OCI-LY7 (cell line): Measurements from ENCODE around the gene LYSMD4. TPM values are rescaled to one million over a fixed set of nuclear protein-coding genes. Genes with fewer than 3 reads are reported as not detected.

Experiments
- BruUV-seq: library from RNA; stranded (reverse); fragments of 400-500 nt; replicated peaks from 2 replicates; lab custom pipeline; 2021; lab: Mats Ljungman, UMichigan
- CTCF ChIA-PET: fragments of 300-600 bp; sonication (Branson Sonifier 250); formaldehyde crosslinking; loops from one replicate; lab custom pipeline; 2022; ENCODE audit warnings: antibody characterized with exemption; ENCODE audit not compliant: unreplicated experiment; lab: Charles Lee
- POLR2A ChIA-PET: fragments of 300-600 bp; sonication (Branson Sonifier 250); formaldehyde crosslinking; loops from one replicate; lab custom pipeline; 2022; ENCODE audit warnings: antibody characterized with exemption; lab: Charles Lee
- DNase-seq: peaks from one replicate; pipeline ENCODE4 v3.0.0-alpha.2; 2015; ENCODE audit warnings: low spot score
- H2AFZ ChIP-seq: fragments of 200-600 bp; sonication (generic), shearing (Covaris generic); 2 replicates; pipeline ENCODE4 v1.6.1; 2014; ENCODE audit warnings: mild to moderate bottlenecking, antibody characterized with exemption, low read length, moderate library complexity
- H3K27ac ChIP-seq: fragments of 200-600 bp; sonication (generic); 2 replicates; pipeline ENCODE4 v1.5.1; 2014; ENCODE audit warnings: mixed run types, low read depth, mild to moderate bottlenecking, moderate library complexity, low read length, inconsistent platforms; ENCODE audit not compliant: poor library complexity, severe bottlenecking
- H3K36me3 ChIP-seq: fragments of 200-600 bp; sonication (generic); 2 replicates; pipeline ENCODE4 v1.6.1; 2014; ENCODE audit warnings: mild to moderate bottlenecking, antibody characterized with exemption, low read length, moderate library complexity, mixed read lengths; ENCODE audit not compliant: insufficient read depth
- H3K4me1 ChIP-seq: fragments of 200-600 bp; sonication (generic); 2 replicates; pipeline ENCODE4 v1.5.1; 2014; ENCODE audit warnings: mild to moderate bottlenecking, low read length; ENCODE audit not compliant: insufficient read depth, poor library complexity, severe bottlenecking
- H3K4me2 ChIP-seq: fragments of 200-600 bp; sonication (generic); 2 replicates; pipeline ENCODE4 v1.6.1; 2014; ENCODE audit warnings: mild to moderate bottlenecking, low read length
- H3K4me3 ChIP-seq: fragments of 200-600 bp; sonication (generic); 2 replicates; pipeline ENCODE4 v1.5.1; 2014; ENCODE audit warnings: mild to moderate bottlenecking, low read depth, low read length; ENCODE audit not compliant: poor library complexity, severe bottlenecking
- H3K79me2 ChIP-seq: fragments of 200-600 bp; sonication (generic); 2 replicates; pipeline ENCODE4 v1.6.1; 2016; ENCODE audit warnings: low read depth, mild to moderate bottlenecking, low read length, moderate library complexity, mixed read lengths; ENCODE audit not compliant: insufficient read depth
- H3K9me2 ChIP-seq: fragments of 200-600 bp; sonication (generic); 2 replicates; pipeline ENCODE4 v1.6.1; 2016; ENCODE audit warnings: mild to moderate bottlenecking, low read length, mixed read lengths; ENCODE audit not compliant: insufficient read depth
- H3K9me3 ChIP-seq: fragments of 200-600 bp; sonication (generic); 2 replicates; pipeline ENCODE4 v1.6.1; 2014; ENCODE audit warnings: mild to moderate bottlenecking, mixed run types, low read length, mixed read lengths
- H4K20me1 ChIP-seq: fragments of 200-600 bp; sonication (generic); 2 replicates; pipeline ENCODE4 v1.6.1; 2014; ENCODE audit warnings: mild to moderate bottlenecking, antibody characterized with exemption, low read length, moderate library complexity, mixed read lengths; ENCODE audit not compliant: insufficient read depth
- EZH2phosphoT487 ChIP-seq: fragments of 200-600 bp; sonication (generic); IDR thresholded peaks from 2 replicates; pipeline ENCODE4 v1.6.1; 2018; ENCODE audit warnings: low read depth, borderline replicate concordance, mild to moderate bottlenecking, mixed run types, antibody characterized with exemption, low read length, moderate library complexity, mixed read lengths
- intact Hi-C: fragments of 100-400 bp; cut with micrococcal nuclease; formaldehyde crosslinking; loops from one replicate; pipeline ENCODE4 v1.10.0; 2022; ENCODE audit not compliant: unreplicated experiment
- total RNA-seq, 2 experiments: library from RNA; depleted of rRNA in 1 of 2; stranded (reverse); fragments of >200 nt in 1 of 2; shearing (Covaris generic) in 1 of 2; gene quantifications; 2 replicates each; pipeline ENCODE4 v1.2.3, GENCODE V29; 2014 to 2022
- TF ChIP-seq, protein P1 (sequence below): fragments of 200-600 bp; sonication (generic); conservative IDR thresholded peaks from 2 replicates; pipeline ENCODE4 v1.5.1; 2014; ENCODE audit warnings: mild to moderate bottlenecking, antibody characterized with exemption, low read length, moderate library complexity, mixed read lengths

The LYSMD4 gene
- total RNA-seq, 2 experiments from 2014 or later: 6.5 to 7.7 TPM

GRCh38 chr15:99726333-99726732 lies 6.9 kb downstream of the LYSMD4 start:
- CTCF ChIA-PET: no interaction called here
- Histone ChIP-seq H3K4me2 (no peak overlapping the region), H3K27ac (no peak overlapping the region), H3K4me1 (peaks cover under 1% of the 10 kb centered on the region), H2AFZ (no peak overlapping the region), H3K36me3 (no peaks in the 10 kb centered on the region), H3K4me3 (no peak overlapping the region), H4K20me1 (no peaks in the 10 kb centered on the region), H3K9me3 (no peaks in the 10 kb centered on the region), H3K9me2 (no peaks in the 10 kb centered on the region), H3K79me2 (no peaks in the 10 kb centered on the region)
- POLR2A ChIA-PET: interaction anchor here (1.5 kb wide), 1 partner anchor 472 kb away, joined by 4 read pairs; no protein-coding TSS in a partner anchor
- intact Hi-C loops: no loop called here
- TF ChIP-seq EZH2phosphoT487: no peak
- TF ChIP-seq, protein P1, sequence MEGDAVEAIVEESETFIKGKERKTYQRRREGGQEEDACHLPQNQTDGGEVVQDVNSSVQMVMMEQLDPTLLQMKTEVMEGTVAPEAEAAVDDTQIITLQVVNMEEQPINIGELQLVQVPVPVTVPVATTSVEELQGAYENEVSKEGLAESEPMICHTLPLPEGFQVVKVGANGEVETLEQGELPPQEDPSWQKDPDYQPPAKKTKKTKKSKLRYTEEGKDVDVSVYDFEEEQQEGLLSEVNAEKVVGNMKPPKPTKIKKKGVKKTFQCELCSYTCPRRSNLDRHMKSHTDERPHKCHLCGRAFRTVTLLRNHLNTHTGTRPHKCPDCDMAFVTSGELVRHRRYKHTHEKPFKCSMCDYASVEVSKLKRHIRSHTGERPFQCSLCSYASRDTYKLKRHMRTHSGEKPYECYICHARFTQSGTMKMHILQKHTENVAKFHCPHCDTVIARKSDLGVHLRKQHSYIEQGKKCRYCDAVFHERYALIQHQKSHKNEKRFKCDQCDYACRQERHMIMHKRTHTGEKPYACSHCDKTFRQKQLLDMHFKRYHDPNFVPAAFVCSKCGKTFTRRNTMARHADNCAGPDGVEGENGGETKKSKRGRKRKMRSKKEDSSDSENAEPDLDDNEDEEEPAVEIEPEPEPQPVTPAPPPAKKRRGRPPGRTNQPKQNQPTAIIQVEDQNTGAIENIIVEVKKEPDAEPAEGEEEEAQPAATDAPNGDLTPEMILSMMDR: no peak
- no TSS peak for BruUV-seq
- no peak for DNase-seq

DNA sequence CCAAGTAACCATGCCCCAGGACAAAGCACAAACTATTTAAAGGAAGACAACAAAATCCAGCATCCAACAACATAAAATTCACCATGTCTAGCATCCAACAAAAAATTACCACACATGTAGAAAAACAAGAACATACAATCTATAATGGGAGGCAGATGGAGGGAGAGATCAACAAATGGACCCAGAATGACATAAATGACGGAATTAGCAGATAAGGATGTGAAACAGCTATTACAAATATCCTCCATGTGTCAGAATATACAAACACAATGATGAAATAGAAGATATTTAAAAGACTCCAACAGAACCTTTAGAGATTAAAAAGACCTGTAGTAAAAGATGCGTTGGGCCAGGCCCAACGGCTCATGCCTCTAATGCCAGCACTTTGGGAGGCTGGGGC lies 10.8 kb downstream of the LYSMD4 start:
- Histone ChIP-seq H3K4me2 (no peak overlapping the region), H3K9me3 (no peaks in the 10 kb centered on the region), H3K4me3 (no peak overlapping the region), H4K20me1 (no peaks in the 10 kb centered on the region), H2AFZ (no peak overlapping the region), H3K4me1 (peaks cover 13% of the 10 kb centered on the region), H3K36me3 (no peaks in the 10 kb centered on the region), H3K27ac (no peak overlapping the region), H3K9me2 (no peaks in the 10 kb centered on the region), H3K79me2 (no peaks in the 10 kb centered on the region)
- POLR2A ChIA-PET: interaction anchor here (1.0 kb wide), 1 partner anchor 11 kb away, joined by 3 read pairs; the partner anchor contains the start of gene LYSMD4
- no TSS peak for BruUV-seq
- CTCF ChIA-PET: no interaction called here
- intact Hi-C loops: no loop called here
- no peak for TF ChIP-seq EZH2phosphoT487
- TF ChIP-seq, protein P1: no peak
- no peak for DNase-seq

DNA sequence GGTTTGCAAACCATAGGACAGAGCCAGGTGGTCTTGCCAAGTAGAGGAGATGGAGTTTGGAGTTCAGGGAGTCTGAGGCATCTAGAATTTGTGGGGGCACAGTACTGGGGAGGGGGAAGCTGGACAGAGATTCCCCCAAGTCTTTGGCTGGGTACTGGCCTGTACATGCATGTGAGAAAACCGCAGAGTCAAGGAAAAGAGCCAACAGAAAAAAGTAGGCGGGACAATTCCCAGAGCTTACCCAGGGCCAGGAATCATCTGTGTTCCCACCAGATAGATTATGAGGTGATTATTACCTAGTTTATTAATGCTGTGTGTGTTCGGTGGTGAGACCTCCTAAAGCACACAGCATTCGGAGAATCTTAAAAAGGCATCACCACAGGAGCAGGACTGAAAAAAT lies 11.3 kb downstream of the LYSMD4 start:
- H2AFZ ChIP-seq: no peak overlapping the region
- H3K4me1 ChIP-seq: peaks cover 13% of the 10 kb centered on the region
- H3K4me2 ChIP-seq: no peak overlapping the region
- ChIA-PET POLR2A (no interaction called here), CTCF (no interaction called here)
- no peaks in the 10 kb centered on the region for H3K36me3 ChIP-seq
- BruUV-seq: no TSS peak
- TF ChIP-seq, protein P1: no peak
- TF ChIP-seq EZH2phosphoT487: no peak
- no peak for DNase-seq
- no peaks in the 10 kb centered on the region for H3K9me2 ChIP-seq
- intact Hi-C loops: no loop called here
- H4K20me1 ChIP-seq: no peaks in the 10 kb centered on the region
- no peak overlapping the region for H3K4me3 ChIP-seq
- no peaks in the 10 kb centered on the region for H3K9me3 ChIP-seq
- no peaks in the 10 kb centered on the region for H3K79me2 ChIP-seq
- H3K27ac ChIP-seq: no peak overlapping the region
